ENCODE data around the gene SSBP2.

DNA sequence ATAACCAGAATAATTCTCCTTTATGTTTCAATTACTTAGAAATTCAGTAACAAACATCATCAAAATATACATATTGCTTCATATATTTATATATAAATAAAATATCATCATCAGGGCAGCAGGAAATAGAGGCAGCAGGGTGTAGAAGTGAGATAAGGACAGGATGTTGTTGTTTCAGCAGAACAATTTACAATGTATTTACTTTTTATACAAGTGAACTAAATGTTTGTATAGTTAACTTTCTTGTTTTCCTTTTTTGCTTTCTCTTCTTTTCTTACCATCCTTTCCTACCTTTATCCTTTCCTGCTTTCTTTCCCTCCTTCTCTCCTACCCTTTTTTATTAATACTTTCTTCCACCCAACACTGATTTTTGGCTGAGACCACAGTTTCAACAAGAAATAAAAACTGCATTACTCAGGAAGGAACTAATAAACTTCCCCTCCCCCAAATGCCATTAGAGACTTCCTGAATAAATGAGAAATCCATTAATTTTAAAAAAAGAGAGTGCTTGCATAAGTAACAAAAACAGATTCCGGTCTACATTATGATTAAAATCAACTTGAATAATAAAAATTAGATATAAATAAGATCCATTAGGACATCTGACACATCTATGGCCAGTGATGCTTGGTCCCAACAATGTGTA, 197.2 kb downstream of the SSBP2 start:
- TF ChIP-seq, protein P1, sequence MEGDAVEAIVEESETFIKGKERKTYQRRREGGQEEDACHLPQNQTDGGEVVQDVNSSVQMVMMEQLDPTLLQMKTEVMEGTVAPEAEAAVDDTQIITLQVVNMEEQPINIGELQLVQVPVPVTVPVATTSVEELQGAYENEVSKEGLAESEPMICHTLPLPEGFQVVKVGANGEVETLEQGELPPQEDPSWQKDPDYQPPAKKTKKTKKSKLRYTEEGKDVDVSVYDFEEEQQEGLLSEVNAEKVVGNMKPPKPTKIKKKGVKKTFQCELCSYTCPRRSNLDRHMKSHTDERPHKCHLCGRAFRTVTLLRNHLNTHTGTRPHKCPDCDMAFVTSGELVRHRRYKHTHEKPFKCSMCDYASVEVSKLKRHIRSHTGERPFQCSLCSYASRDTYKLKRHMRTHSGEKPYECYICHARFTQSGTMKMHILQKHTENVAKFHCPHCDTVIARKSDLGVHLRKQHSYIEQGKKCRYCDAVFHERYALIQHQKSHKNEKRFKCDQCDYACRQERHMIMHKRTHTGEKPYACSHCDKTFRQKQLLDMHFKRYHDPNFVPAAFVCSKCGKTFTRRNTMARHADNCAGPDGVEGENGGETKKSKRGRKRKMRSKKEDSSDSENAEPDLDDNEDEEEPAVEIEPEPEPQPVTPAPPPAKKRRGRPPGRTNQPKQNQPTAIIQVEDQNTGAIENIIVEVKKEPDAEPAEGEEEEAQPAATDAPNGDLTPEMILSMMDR (IDR thresholded peaks at IDR 0.05): no peak
- no peak for TF ChIP-seq POLR2A (IDR thresholded peaks at IDR 0.05)
- TF ChIP-seq POLR2AphosphoS5 (IDR thresholded peaks at IDR 0.05): no peak

Measured in prostate gland (tissue), 2 donors.